ENCODE data around the gene ZCCHC8.

DNA sequence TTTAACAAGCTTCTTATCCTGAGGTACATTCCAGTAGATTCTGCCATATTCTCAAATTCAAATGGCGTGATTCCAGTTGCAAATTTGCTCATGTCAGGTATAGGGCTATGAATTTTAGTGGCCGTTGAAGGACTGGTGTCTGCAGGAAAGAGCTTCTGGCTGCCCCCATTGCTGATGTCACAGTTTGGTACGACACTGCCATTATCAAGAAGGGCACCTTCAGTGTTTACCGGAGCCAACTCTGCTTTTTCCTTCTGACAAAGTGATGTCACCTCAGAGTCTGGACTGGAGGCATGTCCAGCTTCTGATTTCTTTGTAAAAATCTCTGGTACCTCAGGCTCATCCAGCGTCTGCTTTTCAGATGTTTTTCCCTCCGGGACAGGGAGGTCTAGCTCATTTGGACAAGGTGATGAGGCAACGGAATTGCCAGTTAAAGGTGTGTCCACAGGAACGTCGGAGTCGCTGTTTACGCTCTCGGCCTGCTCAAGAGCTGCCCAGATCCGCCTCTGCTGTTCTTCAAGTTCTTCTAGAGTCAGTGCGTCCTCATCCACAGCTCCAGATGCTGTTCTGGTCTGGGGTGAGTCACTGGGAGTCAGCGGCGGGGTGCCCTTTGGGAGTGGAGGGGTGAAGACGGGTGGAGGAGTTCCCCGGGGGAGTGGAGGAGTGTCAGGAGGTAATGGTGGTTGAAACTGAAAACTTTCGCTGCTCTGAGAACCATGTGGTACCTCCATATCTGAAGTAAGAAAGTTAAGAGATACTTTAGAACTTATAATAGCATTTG, 27.0 kb downstream of the ZCCHC8 start:
- TF ChIP-seq POLR2A (IDR thresholded peaks at IDR 0.05; ENCODE audit: low read length) (no peak), GATA1 (IDR thresholded peaks at IDR 0.05; ENCODE audit: low read depth, low read length) (no peak)

Data from erythroblast (primary cell).